AG04449 (cell line): Measurements from ENCODE around the gene AMN.

ENCODE experiments used
- CTCF ChIA-PET: fragments of 350-600 bp; formaldehyde crosslinking; extraction: SDS; loops from one replicate; lab custom pipeline; 2021; ENCODE audit warnings: antibody characterized with exemption; lab: Yijun Ruan, JAX
- POLR2A ChIA-PET: fragments of 400-600, 350-600 bp; formaldehyde crosslinking; extraction: SDS; loops from one replicate; lab custom pipeline; 2020; ENCODE audit warnings: antibody characterized with exemption, inconsistent platforms; lab: Yijun Ruan, JAX
- DNase-seq: peaks from one replicate; pipeline ENCODE4 v3.0.0-alpha.2; 2010; ENCODE audit warnings: low read depth, low spot score
- H3K4me3 ChIP-seq: 2 replicates; pipeline ENCODE4 v1.5.1; 2011; ENCODE audit warnings: low read depth, mild to moderate bottlenecking, control low read depth, low read length
- TF ChIP-seq, protein P1 (sequence below): IDR thresholded peaks from one replicate; pipeline ENCODE4 v1.5.1; 2011; ENCODE audit warnings: mild to moderate bottlenecking, moderate library complexity, low read length, control low read depth, inconsistent platforms; ENCODE audit not compliant: insufficient read depth; ENCODE audit errors: missing control alignments

The AMN gene

DNA sequence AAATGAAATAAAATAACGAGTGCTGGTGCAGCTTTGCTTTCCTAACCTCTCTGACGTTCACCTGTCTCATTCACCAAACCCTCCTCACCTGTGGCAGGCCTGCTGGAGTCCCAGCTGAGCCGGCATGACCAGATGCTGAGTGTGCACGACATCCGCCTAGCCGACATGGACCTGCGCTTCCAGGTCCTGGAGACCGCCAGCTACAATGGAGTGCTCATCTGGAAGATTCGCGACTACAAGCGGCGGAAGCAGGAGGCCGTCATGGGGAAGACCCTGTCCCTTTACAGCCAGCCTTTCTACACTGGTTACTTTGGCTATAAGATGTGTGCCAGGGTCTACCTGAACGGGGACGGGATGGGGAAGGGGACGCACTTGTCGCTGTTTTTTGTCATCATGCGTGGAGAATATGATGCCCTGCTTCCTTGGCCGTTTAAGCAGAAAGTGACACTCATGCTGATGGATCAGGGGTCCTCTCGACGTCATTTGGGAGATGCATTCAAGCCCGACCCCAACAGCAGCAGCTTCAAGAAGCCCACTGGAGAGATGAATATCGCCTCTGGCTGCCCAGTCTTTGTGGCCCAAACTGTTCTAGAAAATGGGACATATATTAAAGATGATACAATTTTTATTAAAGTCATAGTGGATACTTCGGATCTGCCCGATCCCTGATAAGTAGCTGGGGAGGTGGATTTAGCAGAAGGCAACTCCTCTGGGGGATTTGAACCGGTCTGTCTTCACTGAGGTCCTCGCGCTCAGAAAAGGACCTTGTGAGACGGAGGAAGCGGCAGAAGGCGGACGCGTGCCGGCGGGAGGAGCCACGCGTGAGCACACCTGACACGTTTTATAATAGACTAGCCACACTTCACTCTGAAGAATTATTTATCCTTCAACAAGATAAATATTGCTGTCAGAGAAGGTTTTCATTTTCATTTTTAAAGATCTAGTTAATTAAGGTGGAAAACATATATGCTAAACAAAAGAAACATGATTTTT is 17.1 kb upstream of the AMN start:
- CTCF ChIA-PET, result interaction anchor here (0.8 to 1.0 kb wide), 2 partner anchors 9 to 211 kb away, joined by 3 to 5 read pairs; no protein-coding TSS in a partner anchor
- TF ChIP-seq, protein P1, sequence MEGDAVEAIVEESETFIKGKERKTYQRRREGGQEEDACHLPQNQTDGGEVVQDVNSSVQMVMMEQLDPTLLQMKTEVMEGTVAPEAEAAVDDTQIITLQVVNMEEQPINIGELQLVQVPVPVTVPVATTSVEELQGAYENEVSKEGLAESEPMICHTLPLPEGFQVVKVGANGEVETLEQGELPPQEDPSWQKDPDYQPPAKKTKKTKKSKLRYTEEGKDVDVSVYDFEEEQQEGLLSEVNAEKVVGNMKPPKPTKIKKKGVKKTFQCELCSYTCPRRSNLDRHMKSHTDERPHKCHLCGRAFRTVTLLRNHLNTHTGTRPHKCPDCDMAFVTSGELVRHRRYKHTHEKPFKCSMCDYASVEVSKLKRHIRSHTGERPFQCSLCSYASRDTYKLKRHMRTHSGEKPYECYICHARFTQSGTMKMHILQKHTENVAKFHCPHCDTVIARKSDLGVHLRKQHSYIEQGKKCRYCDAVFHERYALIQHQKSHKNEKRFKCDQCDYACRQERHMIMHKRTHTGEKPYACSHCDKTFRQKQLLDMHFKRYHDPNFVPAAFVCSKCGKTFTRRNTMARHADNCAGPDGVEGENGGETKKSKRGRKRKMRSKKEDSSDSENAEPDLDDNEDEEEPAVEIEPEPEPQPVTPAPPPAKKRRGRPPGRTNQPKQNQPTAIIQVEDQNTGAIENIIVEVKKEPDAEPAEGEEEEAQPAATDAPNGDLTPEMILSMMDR, result no peak
- POLR2A ChIA-PET, result no interaction called here
- DNase-seq, result no peak
- H3K4me3 ChIP-seq, result no peak overlapping the region

DNA sequence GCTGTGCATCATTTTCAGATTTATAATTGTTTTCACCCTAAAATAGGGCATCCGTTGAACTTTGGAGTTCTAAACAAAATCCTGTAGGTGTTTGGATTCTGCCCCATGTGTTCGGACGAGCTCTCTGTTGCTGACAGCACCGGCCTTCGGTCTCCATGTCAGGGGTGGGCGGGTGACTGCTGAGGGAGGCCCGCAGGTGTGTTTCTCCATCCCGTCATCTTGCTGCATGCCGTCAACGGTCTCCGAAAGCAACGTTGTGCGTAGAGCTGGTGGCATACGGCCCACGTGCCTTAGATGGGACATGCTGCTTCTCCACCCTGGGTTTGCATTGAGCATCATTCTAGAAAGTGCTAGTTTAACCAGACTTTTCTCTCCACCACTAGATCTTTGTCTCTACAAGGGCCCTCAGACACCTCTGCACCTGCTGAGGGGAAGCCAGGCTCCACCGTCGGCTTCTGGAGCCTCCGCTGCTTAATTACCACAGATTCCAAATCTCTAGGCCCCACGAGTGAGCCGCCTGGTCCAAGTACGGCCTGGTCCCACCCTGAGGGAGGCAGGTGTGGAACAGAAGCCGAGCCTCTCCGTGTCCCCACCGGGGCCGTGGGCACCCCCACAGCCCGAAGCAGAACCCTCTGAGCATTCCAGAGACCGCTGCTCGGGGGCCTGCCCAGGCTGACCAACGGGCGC is 15.7 kb upstream of the AMN start:
- TF ChIP-seq, protein P1, result no peak
- DNase-seq, result no peak
- no peak overlapping the region for H3K4me3 ChIP-seq
- ChIA-PET POLR2A (no interaction called here), CTCF (interaction anchor here (1.0 kb wide), 1 partner anchor 212 kb away, joined by 3 read pairs; no protein-coding TSS in a partner anchor)

DNA sequence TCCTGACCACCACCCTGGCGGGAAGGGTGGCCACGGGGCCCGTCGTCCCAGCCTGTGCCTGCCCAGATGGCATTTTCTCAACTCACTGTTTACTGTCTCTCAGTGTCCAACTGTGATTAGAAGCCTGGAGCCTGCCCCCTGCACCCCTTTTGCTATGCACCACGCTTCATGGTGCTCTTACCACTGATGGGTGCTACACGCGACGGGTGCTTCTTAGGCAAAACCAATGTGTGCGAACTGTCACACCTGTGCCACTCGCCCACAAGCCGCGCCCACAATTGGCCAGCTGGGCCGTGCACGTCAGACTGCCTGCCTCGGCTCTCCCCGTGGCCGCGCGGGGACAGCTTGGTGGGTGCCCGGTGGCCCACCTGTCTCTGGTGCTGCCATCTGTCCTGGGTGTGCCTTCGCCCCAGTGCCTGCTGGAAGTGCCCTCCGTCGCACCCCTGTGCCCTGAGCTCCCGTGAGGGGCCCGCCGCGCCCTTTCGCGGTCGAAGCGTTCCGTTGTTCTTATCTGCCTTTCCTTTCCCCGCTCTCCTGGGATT is 15.1 kb upstream of the AMN start:
- no peak for DNase-seq
- POLR2A ChIA-PET, result no interaction called here

DNA sequence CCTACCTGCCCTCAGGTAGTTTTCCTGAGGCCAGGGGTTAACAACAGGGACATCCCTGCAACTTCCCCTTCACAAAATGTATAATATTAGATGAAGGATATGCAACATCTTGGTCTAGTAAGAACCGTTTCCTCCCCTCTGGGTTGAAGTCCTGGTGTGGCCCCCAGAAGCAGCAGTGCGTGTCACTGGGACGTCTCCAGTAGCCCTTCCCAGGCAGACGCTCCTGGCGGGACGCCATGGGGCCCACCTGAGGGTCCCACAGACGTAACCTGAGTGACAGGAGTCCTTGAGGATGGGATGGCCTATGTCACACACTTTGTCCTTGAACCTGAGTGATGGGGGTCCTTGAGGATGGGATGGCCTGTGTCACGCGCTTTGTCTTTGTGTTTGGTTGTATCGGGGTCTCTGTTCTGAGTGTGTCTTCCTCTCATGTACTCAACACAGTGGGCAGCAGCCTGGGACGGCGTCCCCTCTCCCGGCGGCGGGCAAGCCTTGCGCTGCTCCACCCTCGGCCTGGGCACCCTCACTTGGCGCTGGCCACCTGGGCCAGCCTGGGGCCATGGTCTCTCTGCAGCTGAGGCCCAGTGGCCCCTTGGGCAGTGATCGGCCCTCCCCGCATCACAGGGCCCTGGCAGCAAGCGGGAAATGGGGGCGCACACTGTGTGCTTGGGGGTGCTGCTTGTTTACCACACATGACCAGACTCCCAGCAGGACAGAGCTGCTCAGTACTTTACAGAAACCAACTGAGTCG is 14.3 kb upstream of the AMN start:
- ChIA-PET CTCF (interaction anchor here (1.4 kb wide), 1 partner anchor 213 kb away, joined by 5 read pairs; no protein-coding TSS in a partner anchor), POLR2A (no interaction called here)
- TF ChIP-seq, protein P1, result no peak
- DNase-seq, result no peak
- no peak overlapping the region for H3K4me3 ChIP-seq

More for the DNA sequence above, 15.1 kb upstream of the AMN start:
- H3K4me3 ChIP-seq, result no peak overlapping the region
- TF ChIP-seq, protein P1, result no peak
- CTCF ChIA-PET, result no interaction called here

DNA sequence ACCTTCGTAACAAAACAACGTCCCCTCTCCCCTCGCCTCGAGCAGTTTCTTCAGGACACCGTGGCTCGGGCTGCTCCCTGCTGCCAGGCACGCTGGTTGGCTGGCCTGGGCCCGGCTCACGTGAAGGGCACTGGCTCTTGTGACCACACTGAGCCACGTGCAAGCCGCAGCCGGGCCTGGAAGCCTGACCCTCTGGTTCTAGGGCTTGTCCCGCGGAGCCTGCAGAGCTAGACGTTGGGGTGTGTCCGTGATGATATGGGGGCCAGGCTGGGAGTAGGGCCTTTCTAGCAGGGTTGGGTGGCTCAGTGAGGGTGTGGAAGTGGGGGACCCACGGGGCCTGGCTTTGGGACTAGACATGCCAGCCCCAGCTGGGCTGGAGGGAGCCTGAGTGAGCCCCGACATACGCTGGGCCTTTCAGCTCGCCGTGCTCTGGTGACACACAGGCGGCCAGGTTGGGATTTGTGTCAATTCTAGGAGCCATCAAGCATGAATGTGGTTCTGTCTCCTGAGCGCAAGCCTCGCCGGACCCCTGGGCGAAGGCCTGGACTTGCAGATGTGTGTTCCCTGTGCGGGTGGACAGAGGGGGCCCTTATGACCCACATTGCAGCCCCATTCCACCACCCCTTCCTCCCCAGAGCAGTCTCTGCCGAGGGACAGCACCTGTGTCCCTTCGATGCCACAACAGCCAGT is 13.6 kb upstream of the AMN start:
- CTCF ChIA-PET, result interaction anchor here (0.7 to 1.4 kb wide), 2 partner anchors 9 to 214 kb away, joined by 3 to 5 read pairs; no protein-coding TSS in a partner anchor
- no peak for DNase-seq
- TF ChIP-seq, protein P1, result no peak
- no peak overlapping the region for H3K4me3 ChIP-seq
- POLR2A ChIA-PET, result no interaction called here
